H1 (cell line): ENCODE data around the gene HINT2. TPM values are rescaled to one million over a fixed set of nuclear protein-coding genes. Genes with fewer than 3 reads are reported as not detected.

ENCODE experiments used
- CTCF ChIA-PET: fragments of 300-600 bp; sonication (Branson Sonifier 250); formaldehyde crosslinking; loops from one replicate; lab custom pipeline; 2021; ENCODE audit not compliant: partially characterized antibody; lab: Charles Lee
- POLR2A ChIA-PET: fragments of 300-600 bp; sonication (Branson Sonifier 250); formaldehyde crosslinking; loops from one replicate; lab custom pipeline; 2021; ENCODE audit warnings: inconsistent platforms; ENCODE audit not compliant: partially characterized antibody; lab: Charles Lee
- DNase-seq, 2 experiments: peaks; one replicate each; pipeline versions ENCODE4 v3.0.0 to v3.0.0-alpha.2; 2010 to 2022; ENCODE audit warnings: low spot score in 2 of 2, low read depth in 1 of 2, mixed read lengths in 1 of 2
- FAIRE-seq: peaks from 2 replicates; lab custom pipeline; 2011; peaks lifted over from hg19 to GRCh38; lab: Jason Lieb, UNC
- H2AFZ ChIP-seq: 2 replicates; pipeline ENCODE4 v1.8.1; 2012; ENCODE audit warnings: low read length, inconsistent platforms
- H2AK5ac ChIP-seq: 2 replicates; pipeline ENCODE4 v1.6.1; 2013; ENCODE audit warnings: low read depth, low read length
- H2BK120ac ChIP-seq: replicated peaks from 2 replicates; pipeline ENCODE3; 2013; ENCODE audit warnings: low read depth, low read length, inconsistent platforms
- H2BK12ac ChIP-seq: 2 replicates; pipeline ENCODE4 v1.6.1; 2013; ENCODE audit warnings: low read depth, low read length
- H2BK15ac ChIP-seq: 2 replicates; pipeline ENCODE4 v1.6.1; 2013; ENCODE audit warnings: low read length
- H2BK20ac ChIP-seq: 2 replicates; pipeline ENCODE4 v1.6.1; 2013; ENCODE audit warnings: low read length
- H2BK5ac ChIP-seq: 2 replicates; pipeline ENCODE4 v1.6.1; 2013; ENCODE audit warnings: low read depth, low read length
- H3K14ac ChIP-seq: 2 replicates; pipeline ENCODE4 v1.6.1; 2013; ENCODE audit warnings: inconsistent platforms; ENCODE audit not compliant: insufficient read length
- H3K18ac ChIP-seq: 2 replicates; pipeline ENCODE4 v1.6.1; 2013; ENCODE audit warnings: low read length; ENCODE audit errors: extremely low read depth
- H3K23ac ChIP-seq: 2 replicates; pipeline ENCODE4 v1.6.1; 2013; ENCODE audit warnings: inconsistent platforms; ENCODE audit not compliant: insufficient read length
- H3K23me2 ChIP-seq: 2 replicates; pipeline ENCODE4 v1.6.1; 2013; ENCODE audit warnings: low read depth, low read length
- H3K27ac ChIP-seq: 2 replicates; pipeline ENCODE4 v1.6.1; 2011; ENCODE audit warnings: low read depth, low read length, inconsistent platforms
- H3K27me3 ChIP-seq, 4 experiments: replicated peaks in 1 of 4; 1 replicate in 1 of 4; 2 replicates in 3 of 4; pipeline versions ENCODE4 v1.6.1 to v1.8.1; 2011 to 2013; ENCODE audit warnings: low read length in 3 of 4, mild to moderate bottlenecking in 3 of 4, inconsistent platforms in 2 of 4, mixed read lengths in 2 of 4, moderate library complexity in 1 of 4; ENCODE audit not compliant: control insufficient read depth in 3 of 4, insufficient read depth in 3 of 4; ENCODE audit errors: extremely low read depth in 1 of 4
- H3K36me3 ChIP-seq, 4 experiments: 2 replicates each; pipeline versions ENCODE4 v1.6.1 to v1.8.1; 2011 to 2013; ENCODE audit warnings: mild to moderate bottlenecking in 4 of 4, low read length in 3 of 4, moderate library complexity in 2 of 4, control low read depth in 1 of 4, inconsistent platforms in 1 of 4; ENCODE audit not compliant: insufficient read depth in 4 of 4, control insufficient read depth in 2 of 4
- H3K4ac ChIP-seq: replicated peaks from 2 replicates; pipeline ENCODE3; 2013; ENCODE audit warnings: low read length, low read depth, mixed read lengths, inconsistent platforms; ENCODE audit not compliant: insufficient read length
- H3K4me1 ChIP-seq, 4 experiments: replicated peaks in 1 of 4; 1 replicate in 1 of 4; 2 replicates in 3 of 4; pipeline versions ENCODE4 v1.6.1 to v1.8.1; 2011 to 2013; ENCODE audit warnings: low read length in 3 of 4, inconsistent platforms in 2 of 4, mixed read lengths in 1 of 4; ENCODE audit not compliant: insufficient read depth in 4 of 4, control insufficient read depth in 3 of 4
- H3K4me2 ChIP-seq, 2 experiments: 2 replicates each; pipeline versions ENCODE4 v1.6.1 to v1.8.1; 2011 to 2013; ENCODE audit warnings: low read depth in 2 of 2, low read length in 2 of 2, control low read depth in 1 of 2, inconsistent platforms in 1 of 2, mild to moderate bottlenecking in 1 of 2; ENCODE audit not compliant: insufficient read depth in 1 of 2
- H3K4me3 ChIP-seq, 4 experiments: fragments of 200-600, 300-600 bp in 1 of 4; sonication (generic), shearing (Covaris generic), sonication (Bioruptor Twin) in 1 of 4; 2 replicates each; pipeline versions ENCODE4 v1.5.1 to v1.8.1; 2011 to 2016; ENCODE audit warnings: low read length in 4 of 4, low read depth in 3 of 4, control low read depth in 2 of 4, inconsistent platforms in 2 of 4, mild to moderate bottlenecking in 2 of 4, mixed read lengths in 1 of 4, moderate library complexity in 1 of 4; ENCODE audit not compliant: insufficient read depth in 2 of 4; ENCODE audit errors: extremely low read depth in 1 of 4
- H3K56ac ChIP-seq: replicated peaks from 2 replicates; pipeline ENCODE3; 2013; ENCODE audit warnings: low read depth, mild to moderate bottlenecking, mixed read lengths, low read length, inconsistent platforms; ENCODE audit not compliant: insufficient read length
- H3K79me1 ChIP-seq: 2 replicates; pipeline ENCODE4 v1.6.1; 2013; ENCODE audit warnings: low read depth, low read length, control low read depth
- H3K79me2 ChIP-seq, 2 experiments: 2 replicates each; pipeline versions ENCODE4 v1.6.1 to v1.8.1; 2012 to 2013; ENCODE audit warnings: low read length in 2 of 2, mild to moderate bottlenecking in 2 of 2, inconsistent platforms in 1 of 2; ENCODE audit not compliant: insufficient read depth in 2 of 2, control insufficient read depth in 1 of 2
- H3K9ac ChIP-seq, 4 experiments: replicated peaks in 1 of 4; 1 replicate in 1 of 4; 2 replicates in 3 of 4; pipeline versions ENCODE4 v1.6.1 to v1.8.1; 2011 to 2013; ENCODE audit warnings: low read depth in 3 of 4, low read length in 3 of 4, control low read depth in 2 of 4, mild to moderate bottlenecking in 2 of 4, moderate library complexity in 2 of 4, inconsistent platforms in 1 of 4; ENCODE audit errors: extremely low read depth in 1 of 4
- H3K9me3 ChIP-seq, 2 experiments: 2 replicates each; pipeline versions ENCODE4 v1.6.1 to v1.8.1; 2012 to 2013; ENCODE audit warnings: mild to moderate bottlenecking in 2 of 2, moderate library complexity in 2 of 2, control low read depth in 1 of 2, inconsistent platforms in 1 of 2, low read depth in 1 of 2, low read length in 1 of 2, mixed read lengths in 1 of 2; ENCODE audit not compliant: insufficient read depth in 2 of 2
- H4K20me1 ChIP-seq, 2 experiments: replicated peaks in 1 of 2; 2 replicates each; pipeline versions ENCODE3 to v1.8.1; 2011 to 2013; ENCODE audit warnings: inconsistent platforms in 2 of 2, low read length in 2 of 2, mild to moderate bottlenecking in 1 of 2; ENCODE audit not compliant: insufficient read depth in 2 of 2, control insufficient read depth in 1 of 2
- H4K5ac ChIP-seq: 2 replicates; pipeline ENCODE4 v1.6.1; 2013; ENCODE audit warnings: low read length, low read depth, mixed read lengths, inconsistent platforms; ENCODE audit not compliant: insufficient read length
- H4K8ac ChIP-seq: 2 replicates; pipeline ENCODE4 v1.8.0; 2013; ENCODE audit warnings: mild to moderate bottlenecking, moderate library complexity, low read length, inconsistent platforms; ENCODE audit not compliant: insufficient read depth; ENCODE audit errors: extremely low read depth
- H4K91ac ChIP-seq: replicated peaks from 2 replicates; pipeline ENCODE3; 2013; ENCODE audit warnings: low read length, mixed read lengths, inconsistent platforms; ENCODE audit not compliant: insufficient read length
- ASH2L ChIP-seq: fragments of 200-600, 300-600 bp; sonication (generic); IDR thresholded peaks from one replicate; pipeline ENCODE4 v1.7.1; 2017; ENCODE audit warnings: low read length
- ATF2 ChIP-seq: IDR thresholded peaks from 2 replicates; pipeline ENCODE4 v1.6.1; 2012; ENCODE audit warnings: low read length, inconsistent platforms
- CEBPB ChIP-seq: IDR thresholded peaks from 2 replicates; pipeline ENCODE4 v1.6.1; 2012; ENCODE audit warnings: low read depth, low read length
- EP300 ChIP-seq, 2 experiments: IDR thresholded peaks; 1 replicate in 1 of 2; 2 replicates in 1 of 2; pipeline ENCODE4 v1.6.1; 2011 to 2012; ENCODE audit warnings: low read depth in 2 of 2, low read length in 2 of 2, mild to moderate bottlenecking in 2 of 2, borderline replicate concordance in 1 of 2, inconsistent platforms in 1 of 2, moderate library complexity in 1 of 2
- FOSL1 ChIP-seq: IDR thresholded peaks from 2 replicates; pipeline ENCODE4 v1.6.1; 2011; ENCODE audit warnings: mild to moderate bottlenecking, low read depth, low read length, moderate library complexity; ENCODE audit not compliant: insufficient read depth
- NRF1 ChIP-seq: IDR thresholded peaks from 2 replicates; pipeline ENCODE4 v1.6.1; 2011; ENCODE audit warnings: mild to moderate bottlenecking, low read depth, low read length, improper control_type of control experiment
- SP2 ChIP-seq: IDR thresholded peaks from 2 replicates; pipeline ENCODE4 v1.6.1; 2012; ENCODE audit warnings: mild to moderate bottlenecking, low read length, inconsistent platforms
- TAF7 ChIP-seq: optimal IDR thresholded peaks from 2 replicates; pipeline ENCODE3; 2011; ENCODE audit warnings: low read depth, mild to moderate bottlenecking, inconsistent platforms, low read length, moderate library complexity, borderline replicate concordance
- USF2 ChIP-seq: IDR thresholded peaks from 2 replicates; pipeline ENCODE4 v1.6.1; 2011; ENCODE audit warnings: low read length, improper control_type of control experiment
- WGBS, 2 experiments: shearing (Covaris generic) in 1 of 2; methylation state at CpG; one replicate each; pipeline versions ENCODE4 v1.1.6 to v1.1.7; 2013 to 2015; ENCODE audit warnings: low lambda C conversion rate in 2 of 2, mixed read lengths in 2 of 2, inconsistent platforms in 1 of 2, low coverage in 1 of 2, missing lambda C conversion rate in 1 of 2; ENCODE audit not compliant: insufficient replicate concordance in 2 of 2, insufficient coverage in 1 of 2, insufficient read length in 1 of 2; ENCODE audit errors: extremely low coverage in 1 of 2, missing lambda C conversion rate in 1 of 2; 5-methylcytosine and 5-hydroxymethylcytosine counted together
- polyA plus RNA-seq, 7 experiments: library from polyadenylated mRNA; depleted of rRNA in 3 of 7; stranded (reverse) in 5 of 7; unstranded in 2 of 7; fragments of >200 nt in 5 of 7; fragments of 200-250 nt in 2 of 7; gene quantifications; 1 replicate in 5 of 7; 2 replicates in 1 of 7; 4 replicates in 1 of 7; pipeline versions ENCODE4 v1.2.1 to v1.2.3, GENCODE V29; 2011 to 2013; ENCODE audit warnings: missing spikeins in 2 of 7, mixed read lengths in 2 of 7
- total RNA-seq: library from RNA; stranded (reverse); fragmentation: NEBNext Ultra II Directional; extraction: Animal tissue kit (Norgen Biotek cat#: 25700); gene quantifications from 2 replicates; pipeline ENCODE4 v1.2.1, GENCODE V29; 2021

HINT2 gene
- total and polyA plus RNA-seq, 2 of the 8 experiments (the other 6 are each of a cell fraction or from before 2014, with no cell fraction given), result 32.1 to 51.2 TPM

GRCh38 chr9:35811381-35812024, 3.3 kb downstream of the HINT2 start:
- peaks cover 0 to 3% (median 2%) of the 10 kb centered on the region in 4 experiments; a peak in 1 of 7 replicates for H3K27me3 ChIP-seq
- POLR2A ChIA-PET, result interaction anchor here (0.7 to 4.5 kb wide), 9 partner anchors 8 to 83 kb away, joined by 3 to 38 read pairs (median 3); partner anchors contain the start of genes CREB3, FAM221B, NPR2 and TLN1
- H4K91ac ChIP-seq, result no peak overlapping the region
- no peaks in the 10 kb centered on the region for H3K79me1 ChIP-seq
- H3K36me3 ChIP-seq, result peaks cover 0 to 4% (median 0%) of the 10 kb centered on the region in 4 experiments; a peak in 2 of 8 replicates
- H2AK5ac ChIP-seq, result no peak overlapping the region
- no peak overlapping the region for H2BK120ac ChIP-seq
- H3K56ac ChIP-seq, result no peak overlapping the region
- no peak overlapping the region for H2BK5ac ChIP-seq
- H2BK12ac ChIP-seq, result no peak overlapping the region
- no peaks in the 10 kb centered on the region for H3K79me2 ChIP-seq
- peak overlapping the region; percentile 42 to 65 (median 54); a peak in 7 of 8 replicates for H3K4me3 ChIP-seq
- no peak overlapping the region for H4K5ac ChIP-seq
- H3K14ac ChIP-seq, result no peak overlapping the region
- H3K23ac ChIP-seq, result no peak overlapping the region
- 48% methylated on average over 12 of the region's 12 CpGs; no CpG with 5 or more reads in 1 of the 2 experiments for WGBS, 2 experiments
- CTCF ChIA-PET, result interaction anchor here (0.6 to 6.2 kb wide), 16 partner anchors 11 to 260 kb away, joined by 3 to 115 read pairs (median 4); partner anchors contain the start of genes CCDC107, FAM221B, MSMP and NPR2
- H3K4me1 ChIP-seq, result peaks cover 0 to 7% (median 4%) of the 10 kb centered on the region in 4 experiments; a peak in 6 of 7 replicates
- no peak overlapping the region; the same call in 1 of the 2 replicates for H4K8ac ChIP-seq
- 0 out of 2 replicates have a peak overlapping the region, but pooled peaks have one; percentile 10 for H2AFZ ChIP-seq
- H3K9ac ChIP-seq, result peak overlapping the region in 1 of 4 experiments; percentile 20; a peak in 1 of 7 replicates
- FAIRE-seq, result no peak
- no peak overlapping the region for H2BK20ac ChIP-seq
- H3K23me2 ChIP-seq, result peaks cover 4% of the 10 kb centered on the region
- peaks cover 0 to 2% of the 10 kb centered on the region in 2 experiments for H4K20me1 ChIP-seq
- H3K4me2 ChIP-seq, result peak overlapping the region; percentile 88 to 90
- no peaks in the 10 kb centered on the region for H3K9me3 ChIP-seq
- no peak overlapping the region for H3K27ac ChIP-seq
- no peak overlapping the region for H3K4ac ChIP-seq
- H3K18ac ChIP-seq, result no peak overlapping the region
- no peak for DNase-seq
- no peak overlapping the region for H2BK15ac ChIP-seq
- TF ChIP-seq FOSL1, result no peak
- TF ChIP-seq EP300 (IDR thresholded peaks at IDR 0.05; ENCODE audit: borderline replicate concordance in 1 of 2, low read depth in 2 of 2, low read length in 2 of 2), result no peak
- TF ChIP-seq ASH2L, result no peak
- TF ChIP-seq SP2, result no peak
- TF ChIP-seq USF2, result no peak
- no peak for TF ChIP-seq CEBPB
- TF ChIP-seq NRF1, result no peak
- TF ChIP-seq TAF7, result no peak
- TF ChIP-seq ATF2, result no peak
